SK-N-SH treated with all-trans-retinoic acid at 6 μM for 48 hours (cell line): Measurements from ENCODE around the gene ZNF682.

Experiments used
- ZNF70 ChIP-seq: fragments of 450-650 bp; formaldehyde crosslinking; IDR thresholded peaks from 2 replicates; pipeline ENCODE4 v1.5.0; 2020; ENCODE audit warnings: mild to moderate bottlenecking, moderate library complexity
- TF ChIP-seq, protein P1 (sequence below): fragments of 250-450 bp; sonication (Bioruptor Pico); IDR thresholded peaks from 2 replicates; pipeline ENCODE4 v1.8.0; 2020; ENCODE audit warnings: mild to moderate bottlenecking, moderate library complexity, borderline replicate concordance

Gene ZNF682

DNA sequence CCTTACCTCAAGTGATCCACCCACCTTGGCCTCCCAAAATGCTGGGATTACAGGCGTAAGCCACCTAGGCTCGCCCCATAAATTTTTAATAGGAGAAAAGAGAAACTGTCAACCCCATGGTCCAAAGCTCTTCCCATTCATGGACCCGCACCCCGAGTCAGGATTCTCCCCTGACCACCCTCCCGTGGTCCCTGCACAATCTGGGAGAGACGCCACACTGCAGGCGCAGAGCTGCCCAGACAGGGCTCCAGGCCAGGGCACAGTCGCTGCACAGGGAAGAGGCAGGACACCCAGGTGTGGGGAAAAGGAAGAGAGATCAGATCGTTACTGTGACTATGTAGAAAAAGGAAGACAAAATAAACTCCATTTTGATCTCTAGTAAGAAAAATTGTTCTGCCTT lies 84.1 kb downstream of the ZNF682 start (continued):
- TF ChIP-seq, protein P1, sequence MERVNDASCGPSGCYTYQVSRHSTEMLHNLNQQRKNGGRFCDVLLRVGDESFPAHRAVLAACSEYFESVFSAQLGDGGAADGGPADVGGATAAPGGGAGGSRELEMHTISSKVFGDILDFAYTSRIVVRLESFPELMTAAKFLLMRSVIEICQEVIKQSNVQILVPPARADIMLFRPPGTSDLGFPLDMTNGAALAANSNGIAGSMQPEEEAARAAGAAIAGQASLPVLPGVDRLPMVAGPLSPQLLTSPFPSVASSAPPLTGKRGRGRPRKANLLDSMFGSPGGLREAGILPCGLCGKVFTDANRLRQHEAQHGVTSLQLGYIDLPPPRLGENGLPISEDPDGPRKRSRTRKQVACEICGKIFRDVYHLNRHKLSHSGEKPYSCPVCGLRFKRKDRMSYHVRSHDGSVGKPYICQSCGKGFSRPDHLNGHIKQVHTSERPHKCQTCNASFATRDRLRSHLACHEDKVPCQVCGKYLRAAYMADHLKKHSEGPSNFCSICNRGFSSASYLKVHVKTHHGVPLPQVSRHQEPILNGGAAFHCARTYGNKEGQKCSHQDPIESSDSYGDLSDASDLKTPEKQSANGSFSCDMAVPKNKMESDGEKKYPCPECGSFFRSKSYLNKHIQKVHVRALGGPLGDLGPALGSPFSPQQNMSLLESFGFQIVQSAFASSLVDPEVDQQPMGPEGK (CRISPR knock-in tag) = no peak
- TF ChIP-seq ZNF70 (CRISPR knock-in tag) = no peak
